Stomach (tissue), 9 donors: ENCODE data around the gene ANGPTL1. TPM values are rescaled to one million over a fixed set of nuclear protein-coding genes. Genes with fewer than 3 reads are reported as not detected.

Experiments
- DNase-seq, 2 donors: peaks; one replicate each; pipeline versions ENCODE4 v3.0.0 to v3.0.0-alpha.2; 2013 to 2019
- H3K27ac ChIP-seq, 5 donors: fragments of 200-600 bp in 4 of 5; sonication (generic) in 4 of 5; one replicate each; pipeline ENCODE4 v1.5.1; 2013 to 2019; ENCODE audit warnings: mild to moderate bottlenecking in 1 of 5, moderate library complexity in 1 of 5
- H3K27me3 ChIP-seq, 3 donors: fragments of 200-600 bp; sonication (generic); one replicate each; pipeline ENCODE4 v1.5.1; 2017 to 2019; ENCODE audit warnings: mixed run types in 1 of 3
- H3K36me3 ChIP-seq, 4 donors: fragments of 200-600 bp; sonication (generic); 1 replicate in 3 of 4; 2 replicates in 1 of 4; pipeline ENCODE4 v1.5.1; 2016 to 2019
- H3K4me1 ChIP-seq, 4 donors: fragments of 200-600 bp; sonication (generic); one replicate each; pipeline ENCODE4 v1.5.1; 2016 to 2019
- H3K4me3 ChIP-seq, 4 donors: fragments of 200-600 bp; sonication (generic) in 3 of 4; one replicate each; pipeline ENCODE4 v1.5.1; 2016 to 2019; ENCODE audit warnings: mild to moderate bottlenecking in 1 of 4
- H3K9me3 ChIP-seq, 4 donors: fragments of 200-600 bp; sonication (generic); one replicate each; pipeline ENCODE4 v1.5.1; 2016 to 2019
- CTCF ChIP-seq, 7 experiments: fragments of 450-650 bp in 4 of 7; fragments of 200-600 bp in 3 of 7; sonication (generic) in 3 of 7; IDR thresholded peaks; one replicate each; pipeline ENCODE4 v1.5.1; 2016 to 2019; ENCODE audit warnings: antibody characterized with exemption in 7 of 7, control low read depth in 2 of 7, mild to moderate bottlenecking in 1 of 7
- EP300 ChIP-seq: sonication (generic); formaldehyde crosslinking; IDR thresholded peaks from one replicate; pipeline ENCODE4 v1.6.1; 2017; ENCODE audit warnings: antibody characterized with exemption
- POLR2A ChIP-seq, 4 donors: fragments of 450-650 bp; IDR thresholded peaks; one replicate each; pipeline ENCODE4 v1.6.1; 2016; ENCODE audit warnings: antibody characterized with exemption in 4 of 4, control low read depth in 2 of 4, mild to moderate bottlenecking in 1 of 4, moderate library complexity in 1 of 4
- POLR2AphosphoS5 ChIP-seq, 3 donors: sonication (generic); formaldehyde crosslinking; IDR thresholded peaks; one replicate each; pipeline ENCODE4 v1.6.1; 2016; ENCODE audit warnings: antibody characterized with exemption in 3 of 3
- WGBS, 5 donors: extraction: QIAGEN DNeasy Blood & Tissue Kit in 3 of 5; methylation state at CpG; one replicate each; pipeline versions ENCODE4 v1.1.5 to v1.1.7; 2013 to 2018; 5-methylcytosine and 5-hydroxymethylcytosine counted together
- intact Hi-C: fragments of 100-400 bp; cut with DNase I; formaldehyde crosslinking; loops from one replicate; pipeline ENCODE4 v1.15.1; 2023; ENCODE audit warnings: low total_unique reads
- polyA plus RNA-seq, 3 donors: library from polyadenylated mRNA; stranded (reverse); fragments of 200-250 nt; gene quantifications; one replicate each; pipeline ENCODE4 v1.2.3, GENCODE V29; 2013
- total RNA-seq, 5 donors: library from RNA; depleted of rRNA; stranded (reverse); fragments of >200 nt; gene quantifications; one replicate each; pipeline versions ENCODE4 v1.1.0 to v1.2.3, GENCODE V29; 2014 to 2016
- donor health status: healthy with polysubstance abuse.
- donor health status: Bipolar disorder and iron deficiency.
- donor health status: healthy.

Gene ANGPTL1
- total and polyA plus RNA-seq, 8 donors = 1.7 to 121 (median 16.1) TPM

DNA sequence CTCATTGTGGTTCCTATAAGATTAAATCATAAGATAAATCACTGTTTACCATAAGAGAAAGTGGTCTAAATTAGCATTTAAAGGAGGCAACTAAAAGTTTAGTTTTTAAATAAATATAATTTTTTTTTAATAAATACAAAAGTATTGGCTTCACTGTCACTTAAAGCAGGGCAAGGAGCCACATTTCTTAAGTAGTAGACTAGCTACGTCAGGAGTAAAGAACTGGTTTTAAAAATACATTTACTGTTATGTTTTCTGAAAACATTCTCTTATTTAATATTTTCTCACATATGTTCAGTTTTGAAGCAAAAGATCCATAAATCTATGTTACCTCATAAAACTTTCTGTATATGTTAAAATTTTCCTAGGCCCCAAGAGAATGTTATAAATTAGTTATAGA is 2.2 kb downstream of the ANGPTL1 start:
- Histone ChIP-seq H3K9me3 (no peaks in the 10 kb centered on the region), H3K4me3 (peak overlapping the region; percentile 3 to 35 (median 26)), H3K36me3 (peaks cover 0 to 9% (median 0%) of the 10 kb centered on the region in 4 donors), H3K4me1 (peaks cover 9 to 33% (median 21%) of the 10 kb centered on the region in 4 donors), H3K27me3 (no peaks in the 10 kb centered on the region), H3K27ac (peak overlapping the region in 4 of 5 donors; percentile 11 to 60 (median 55))
- intact Hi-C loops = no loop called here
- TF ChIP-seq POLR2AphosphoS5 (IDR thresholded peaks at IDR 0.05) (no peak), POLR2A (IDR thresholded peaks at IDR 0.05) (no peak), EP300 (no peak), CTCF (IDR thresholded peaks at IDR 0.05) (no peak)
- no peak for DNase-seq
- WGBS, 5 donors = 71 to 90% (median 81%) methylated on average over 1 of the region's 1 CpG

DNA sequence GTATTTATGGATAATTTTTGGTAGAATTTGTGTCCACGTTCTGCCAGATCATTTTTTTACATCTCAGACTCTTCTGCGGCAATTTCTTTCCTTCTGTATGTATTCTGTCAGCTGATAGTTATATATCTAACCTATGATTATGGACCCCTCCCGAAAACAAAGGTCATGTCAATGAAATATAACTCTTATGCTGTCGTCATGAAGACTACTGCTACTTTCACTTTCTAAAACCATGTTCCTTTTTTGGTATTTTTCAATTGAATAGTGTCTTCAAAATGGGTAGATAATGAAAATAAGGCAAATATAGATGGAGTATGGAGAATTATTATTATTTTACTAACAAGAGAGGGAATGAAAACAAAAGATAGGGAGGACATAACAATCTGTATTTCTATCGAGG is 3.2 kb downstream of the ANGPTL1 start:
- peak in 1 of 2 donors; percentile 46 for DNase-seq
- Histone ChIP-seq H3K4me1 (peaks cover 9 to 37% (median 21%) of the 10 kb centered on the region in 4 donors), H3K27ac (peak overlapping the region in 4 of 5 donors; percentile 11 to 60 (median 55)), H3K36me3 (peaks cover 0 to 9% (median 0%) of the 10 kb centered on the region in 4 donors), H3K4me3 (peak overlapping the region; percentile 19 to 35 (median 30)), H3K27me3 (no peaks in the 10 kb centered on the region), H3K9me3 (no peaks in the 10 kb centered on the region)
- 38 to 57% (median 42%) methylated on average over 5 of the region's 5 CpGs for WGBS, 5 donors
- intact Hi-C loops = no loop called here
- TF ChIP-seq EP300 = no peak

GRCh38 chr1:178864326-178864725 is 6.6 kb downstream of the ANGPTL1 start:
- H3K27me3 ChIP-seq = no peaks in the 10 kb centered on the region
- no peak overlapping the region for H3K4me3 ChIP-seq
- TF ChIP-seq POLR2AphosphoS5 (IDR thresholded peaks at IDR 0.05) (no peak), POLR2A (IDR thresholded peaks at IDR 0.05) (no peak), CTCF (IDR thresholded peaks at IDR 0.05) (no peak), EP300 (no peak)
- H3K9me3 ChIP-seq = no peaks in the 10 kb centered on the region
- no peak overlapping the region for H3K27ac ChIP-seq
- peaks cover 0 to 18% (median 5%) of the 10 kb centered on the region in 4 donors for H3K4me1 ChIP-seq
- WGBS, 5 donors = 67 to 90% (median 76%) methylated on average over 6 of the region's 6 CpGs
- intact Hi-C loops = no loop called here
- peaks cover 0 to 9% (median 0%) of the 10 kb centered on the region in 4 donors for H3K36me3 ChIP-seq
- DNase-seq = no peak

- H3K4me1 ChIP-seq = peaks cover 0 to 18% (median 5%) of the 10 kb centered on the region in 4 donors
Observed at GRCh38 chr1:178862864-178863263, 8.0 kb downstream of the ANGPTL1 start.

More at GRCh38 chr1:178862864-178863263, 8.0 kb downstream of the ANGPTL1 start:
- Histone ChIP-seq H3K4me3 (no peak overlapping the region), H3K27ac (no peak overlapping the region), H3K27me3 (no peaks in the 10 kb centered on the region), H3K9me3 (no peaks in the 10 kb centered on the region), H3K36me3 (peaks cover 0 to 9% (median 0%) of the 10 kb centered on the region in 4 donors)
- no peak for TF ChIP-seq EP300
- no peak for TF ChIP-seq CTCF (IDR thresholded peaks at IDR 0.05)
- no peak for TF ChIP-seq POLR2AphosphoS5 (IDR thresholded peaks at IDR 0.05)
- TF ChIP-seq POLR2A (IDR thresholded peaks at IDR 0.05) = no peak
- no peak for DNase-seq
- intact Hi-C loops = no loop called here
